Activated CD4-positive, alpha-beta T cell treated with anti-CD3 and anti-CD28 coated beads, Interleukin-2, amount 10 ng/mL, durations not matched to agents 24 days and 14 days (primary cell): Measurements from ENCODE around the gene NID2. TPM values are rescaled to one million over a fixed set of nuclear protein-coding genes. Genes with fewer than 3 reads are reported as not detected.

Experiments used
- DNase-seq: peaks from one replicate; pipeline ENCODE4 v3.0.0; 2022
- H3K27ac Mint-ChIP-seq: one replicate; pipeline ENCODE4 v1.8.0; 2022; ENCODE audit warnings: mild to moderate bottlenecking, mixed read lengths
- H3K27me3 Mint-ChIP-seq: one replicate; pipeline ENCODE4 v1.8.0; 2022; ENCODE audit warnings: mixed read lengths
- H3K36me3 Mint-ChIP-seq: one replicate; pipeline ENCODE4 v1.8.0; 2022; ENCODE audit warnings: low read depth, mild to moderate bottlenecking, mixed read lengths
- H3K4me1 Mint-ChIP-seq: one replicate; pipeline ENCODE4 v1.8.0; 2021; ENCODE audit warnings: mixed read lengths
- H3K4me3 Mint-ChIP-seq: one replicate; pipeline ENCODE4 v1.8.0; 2022; ENCODE audit warnings: mild to moderate bottlenecking, moderate library complexity, mixed read lengths
- H3K9me3 Mint-ChIP-seq: one replicate; pipeline ENCODE4 v1.8.0; 2021; ENCODE audit warnings: mixed read lengths
- intact Hi-C: fragments of 100-400 bp; cut with micrococcal nuclease; formaldehyde crosslinking; loops from one replicate; pipeline ENCODE4 v1.15.1; 2023
- total RNA-seq: library from RNA; stranded (reverse); gene quantifications from 2 replicates; pipeline ENCODE4 v1.2.3, GENCODE V29; 2022

The NID2 gene
- total RNA-seq, 1 donor from 2014 or later = 0.09 TPM

- DNase-seq = peak; percentile 72
- peaks cover 7% of the 10 kb centered on the region for H3K27me3 Mint-ChIP-seq
- peaks cover 13% of the 10 kb centered on the region for H3K4me1 Mint-ChIP-seq
- no peak overlapping the region for H3K27ac Mint-ChIP-seq
- no peak overlapping the region for H3K4me3 Mint-ChIP-seq
- H3K36me3 Mint-ChIP-seq = no peaks in the 10 kb centered on the region
- intact Hi-C loops = no loop called here
- H3K9me3 Mint-ChIP-seq = no peaks in the 10 kb centered on the region
Observed at GRCh38 chr14:52043690-52044089, 25.2 kb downstream of the NID2 start.

GRCh38 chr14:52042371-52043289 lies 26.2 kb downstream of the NID2 start:
- no peaks in the 10 kb centered on the region for H3K36me3 Mint-ChIP-seq
- no peak for DNase-seq
- H3K27me3 Mint-ChIP-seq = peaks cover 18% of the 10 kb centered on the region
- H3K9me3 Mint-ChIP-seq = peaks cover 8% of the 10 kb centered on the region
- no peak overlapping the region for H3K27ac Mint-ChIP-seq
- no peak overlapping the region for H3K4me3 Mint-ChIP-seq
- intact Hi-C loops = no loop called here
- peaks cover 13% of the 10 kb centered on the region for H3K4me1 Mint-ChIP-seq

- H3K4me1 Mint-ChIP-seq = peaks cover 7% of the 10 kb centered on the region
- H3K9me3 Mint-ChIP-seq = peaks cover 14% of the 10 kb centered on the region
- no peak overlapping the region for H3K4me3 Mint-ChIP-seq
- intact Hi-C loops = no loop called here
- H3K36me3 Mint-ChIP-seq = no peaks in the 10 kb centered on the region
- no peak overlapping the region for H3K27ac Mint-ChIP-seq
- peaks cover 23% of the 10 kb centered on the region for H3K27me3 Mint-ChIP-seq
- DNase-seq = no peak
Observed at GRCh38 chr14:52040598-52040997, 28.3 kb downstream of the NID2 start.

- intact Hi-C loops = no loop called here
- no peak for DNase-seq
- Mint-ChIP-seq H3K27me3 (peaks cover 30% of the 10 kb centered on the region), H3K9me3 (peaks cover 17% of the 10 kb centered on the region), H3K36me3 (no peaks in the 10 kb centered on the region), H3K4me3 (no peak overlapping the region), H3K4me1 (no peaks in the 10 kb centered on the region), H3K27ac (no peak overlapping the region)
Observed at GRCh38 chr14:52039124-52039815, 29.6 kb downstream of the NID2 start.

- Mint-ChIP-seq H3K36me3 (no peaks in the 10 kb centered on the region), H3K27me3 (peaks cover 33% of the 10 kb centered on the region), H3K4me3 (no peak overlapping the region), H3K27ac (no peak overlapping the region), H3K9me3 (peaks cover 14% of the 10 kb centered on the region), H3K4me1 (peaks cover 2% of the 10 kb centered on the region)
- DNase-seq = no peak
- intact Hi-C loops = no loop called here
Observed at GRCh38 chr14:52033101-52033642, 35.7 kb downstream of the NID2 start.

GRCh38 chr14:52032204-52032801 lies 36.6 kb downstream of the NID2 start:
- Mint-ChIP-seq H3K9me3 (peaks cover 10% of the 10 kb centered on the region), H3K4me3 (no peak overlapping the region), H3K27me3 (peaks cover 28% of the 10 kb centered on the region), H3K36me3 (no peaks in the 10 kb centered on the region), H3K27ac (no peak overlapping the region), H3K4me1 (peaks cover 2% of the 10 kb centered on the region)
- DNase-seq = no peak
- intact Hi-C loops = no loop called here

- no peak overlapping the region for H3K27ac Mint-ChIP-seq
- H3K36me3 Mint-ChIP-seq = no peaks in the 10 kb centered on the region
- no peak for DNase-seq
- peaks cover 9% of the 10 kb centered on the region for H3K9me3 Mint-ChIP-seq
- H3K4me3 Mint-ChIP-seq = no peak overlapping the region
- intact Hi-C loops = no loop called here
- peaks cover 28% of the 10 kb centered on the region for H3K27me3 Mint-ChIP-seq
- H3K4me1 Mint-ChIP-seq = peaks cover 2% of the 10 kb centered on the region
Observed at GRCh38 chr14:52031781-52032180, 37.1 kb downstream of the NID2 start.

- Mint-ChIP-seq H3K36me3 (no peaks in the 10 kb centered on the region), H3K27me3 (peaks cover 19% of the 10 kb centered on the region), H3K4me1 (peaks cover 3% of the 10 kb centered on the region), H3K4me3 (no peak overlapping the region), H3K27ac (no peak overlapping the region), H3K9me3 (peaks cover 4% of the 10 kb centered on the region)
- intact Hi-C loops = no loop called here
- DNase-seq = no peak
Observed at GRCh38 chr14:52029881-52030280, 39.0 kb downstream of the NID2 start.

GRCh38 chr14:52026901-52027300 lies 42.0 kb downstream of the NID2 start:
- DNase-seq = no peak
- Mint-ChIP-seq H3K9me3 (peaks cover 4% of the 10 kb centered on the region), H3K4me3 (no peak overlapping the region), H3K4me1 (peaks cover 17% of the 10 kb centered on the region), H3K27ac (no peak overlapping the region), H3K36me3 (no peaks in the 10 kb centered on the region), H3K27me3 (peaks cover 11% of the 10 kb centered on the region)
- intact Hi-C loops = no loop called here

GRCh38 chr14:52026017-52026660 lies 42.7 kb downstream of the NID2 start:
- intact Hi-C loops = no loop called here
- Mint-ChIP-seq H3K4me3 (no peak overlapping the region), H3K36me3 (no peaks in the 10 kb centered on the region), H3K9me3 (peaks cover 4% of the 10 kb centered on the region), H3K27ac (no peak overlapping the region), H3K27me3 (peaks cover 5% of the 10 kb centered on the region), H3K4me1 (peaks cover 24% of the 10 kb centered on the region)
- DNase-seq = no peak

GRCh38 chr14:52025310-52025709 lies 43.5 kb downstream of the NID2 start:
- peaks cover 1% of the 10 kb centered on the region for H3K27me3 Mint-ChIP-seq
- H3K36me3 Mint-ChIP-seq = no peaks in the 10 kb centered on the region
- H3K4me1 Mint-ChIP-seq = peaks cover 31% of the 10 kb centered on the region
- H3K27ac Mint-ChIP-seq = no peak overlapping the region
- intact Hi-C loops = no loop called here
- no peak overlapping the region for H3K4me3 Mint-ChIP-seq
- H3K9me3 Mint-ChIP-seq = peaks cover 4% of the 10 kb centered on the region
- DNase-seq = no peak

- peaks cover 34% of the 10 kb centered on the region for H3K4me1 Mint-ChIP-seq
- H3K9me3 Mint-ChIP-seq = peaks cover 4% of the 10 kb centered on the region
- H3K27me3 Mint-ChIP-seq = peaks cover 1% of the 10 kb centered on the region
- no peak overlapping the region for H3K27ac Mint-ChIP-seq
- intact Hi-C loops = no loop called here
- no peak for DNase-seq
- H3K36me3 Mint-ChIP-seq = no peaks in the 10 kb centered on the region
- H3K4me3 Mint-ChIP-seq = no peak overlapping the region
Observed at GRCh38 chr14:52023518-52023917, 45.3 kb downstream of the NID2 start.

GRCh38 chr14:52021957-52022600 lies 46.8 kb downstream of the NID2 start:
- peak overlapping the region; percentile 1 for H3K4me3 Mint-ChIP-seq
- H3K27ac Mint-ChIP-seq = peak overlapping the region; percentile 4
- peak; percentile 66 for DNase-seq
- peaks cover 4% of the 10 kb centered on the region for H3K9me3 Mint-ChIP-seq
- H3K36me3 Mint-ChIP-seq = no peaks in the 10 kb centered on the region
- H3K4me1 Mint-ChIP-seq = peaks cover 36% of the 10 kb centered on the region
- H3K27me3 Mint-ChIP-seq = no peaks in the 10 kb centered on the region
- intact Hi-C loops = no loop called here
